Measurements from ENCODE around the gene MPZL1.
A peak's percentile ranks its signal among the peaks of the same experiment; 100 is the strongest.

MPZL1 gene

DNA sequence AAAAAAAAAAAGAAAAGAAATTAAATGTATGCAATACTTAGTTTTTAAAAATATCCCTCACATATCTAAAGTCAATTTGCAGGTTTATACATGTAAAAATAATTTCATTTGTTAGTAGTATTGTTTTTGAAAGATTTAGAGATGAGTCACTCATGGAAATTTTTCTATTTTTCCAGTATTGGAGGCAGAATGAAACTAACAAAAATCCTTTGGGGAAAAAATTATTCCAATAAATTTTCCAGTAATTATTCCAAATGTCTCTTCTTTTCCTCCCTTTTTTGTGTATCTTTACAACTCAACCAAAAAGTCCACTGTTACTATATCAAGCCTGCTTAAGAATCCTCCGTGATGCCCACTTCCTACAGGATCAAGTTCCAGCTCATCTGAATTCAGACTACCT, 29.9 kb downstream of the MPZL1 start:
- DNase-seq: no peak

DNA sequence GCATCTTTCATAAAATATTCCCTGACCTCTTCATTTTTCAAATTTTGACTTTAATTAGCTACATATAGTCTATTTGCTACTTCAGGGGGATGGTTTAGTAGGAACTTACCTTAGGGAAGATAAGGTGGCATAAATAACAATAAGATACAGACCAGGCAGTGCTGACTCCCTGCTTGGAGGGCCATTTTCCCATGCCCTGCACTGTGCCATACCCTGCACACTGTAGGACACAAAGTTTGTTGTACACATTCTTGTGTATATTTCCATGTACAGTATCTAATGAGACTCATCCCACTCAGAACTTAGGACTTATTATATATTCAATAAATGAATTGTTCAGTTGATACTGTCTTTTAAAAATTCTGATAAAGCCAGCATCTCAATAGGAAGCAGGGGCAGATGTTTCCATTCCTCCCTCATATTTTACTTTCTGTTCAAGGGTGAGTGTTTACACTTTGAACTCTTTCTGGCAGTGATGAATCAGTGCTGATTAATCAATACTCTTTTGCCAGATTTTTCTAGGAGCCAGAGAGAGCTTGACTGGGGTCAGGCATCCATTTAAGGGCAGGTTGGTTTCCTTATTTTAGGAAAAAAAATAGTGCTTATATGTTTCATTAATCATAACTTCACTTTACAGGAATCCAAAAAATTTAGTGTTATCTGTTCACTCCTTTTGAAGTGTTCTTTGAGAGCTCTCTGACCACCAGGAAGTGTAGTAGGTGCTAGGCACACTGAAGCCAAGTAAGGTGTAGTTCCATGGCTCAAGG, 30.6 kb downstream of the MPZL1 start:
- no peak for DNase-seq

DNA sequence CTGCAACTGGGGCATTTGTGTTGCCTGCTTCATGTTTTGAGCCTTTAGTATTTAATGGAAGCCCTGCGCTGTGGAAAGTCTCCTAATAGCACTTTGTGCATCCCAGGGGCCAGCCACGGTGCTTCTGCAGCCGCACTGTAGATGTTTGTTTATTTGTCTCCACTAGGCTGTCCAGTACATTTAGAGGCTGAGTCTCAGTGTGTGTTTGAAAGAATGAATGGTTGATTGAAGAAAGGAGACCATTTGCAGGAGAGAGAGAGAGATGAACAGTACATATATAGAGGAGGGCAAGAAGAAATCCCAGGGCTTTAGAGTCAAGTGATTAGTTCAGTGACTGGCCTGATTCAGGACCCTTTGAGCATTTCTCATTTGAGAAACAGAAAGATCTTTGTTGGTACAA, 33.9 kb downstream of the MPZL1 start:
- DNase-seq: no peak

DNA sequence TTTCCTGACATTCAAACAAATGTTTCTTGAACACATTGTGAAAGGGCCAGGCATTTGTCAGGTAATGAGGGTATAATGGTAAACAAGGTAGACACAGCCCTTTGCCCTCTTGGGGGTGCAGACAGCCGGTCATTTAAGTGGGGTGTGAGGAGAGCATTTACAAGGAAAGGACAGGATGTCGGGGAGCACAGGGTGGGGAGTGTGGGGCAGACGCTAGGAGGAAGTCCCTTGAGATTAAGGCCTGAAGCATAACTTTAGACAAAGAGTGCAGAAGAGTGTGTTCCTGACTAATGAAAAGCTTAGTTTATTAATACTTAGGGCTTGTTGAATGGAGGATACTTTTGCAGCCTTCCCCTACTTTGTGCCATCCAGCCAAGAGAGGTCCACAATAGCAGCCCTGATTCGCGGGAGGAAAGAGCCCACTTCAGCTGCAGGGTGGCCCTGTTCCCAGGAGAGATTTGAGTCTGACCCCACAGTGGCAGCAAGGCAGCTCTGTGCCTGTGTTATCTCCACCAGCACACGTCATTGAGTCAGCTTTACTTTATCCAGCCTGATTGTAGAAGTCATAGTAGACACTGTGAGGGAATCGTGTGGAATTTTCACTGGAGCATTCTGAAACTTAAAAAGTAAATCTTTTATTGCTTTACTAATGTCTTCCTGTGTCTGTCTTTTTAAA, 35.1 kb downstream of the MPZL1 start:
- no peak for DNase-seq

DNA sequence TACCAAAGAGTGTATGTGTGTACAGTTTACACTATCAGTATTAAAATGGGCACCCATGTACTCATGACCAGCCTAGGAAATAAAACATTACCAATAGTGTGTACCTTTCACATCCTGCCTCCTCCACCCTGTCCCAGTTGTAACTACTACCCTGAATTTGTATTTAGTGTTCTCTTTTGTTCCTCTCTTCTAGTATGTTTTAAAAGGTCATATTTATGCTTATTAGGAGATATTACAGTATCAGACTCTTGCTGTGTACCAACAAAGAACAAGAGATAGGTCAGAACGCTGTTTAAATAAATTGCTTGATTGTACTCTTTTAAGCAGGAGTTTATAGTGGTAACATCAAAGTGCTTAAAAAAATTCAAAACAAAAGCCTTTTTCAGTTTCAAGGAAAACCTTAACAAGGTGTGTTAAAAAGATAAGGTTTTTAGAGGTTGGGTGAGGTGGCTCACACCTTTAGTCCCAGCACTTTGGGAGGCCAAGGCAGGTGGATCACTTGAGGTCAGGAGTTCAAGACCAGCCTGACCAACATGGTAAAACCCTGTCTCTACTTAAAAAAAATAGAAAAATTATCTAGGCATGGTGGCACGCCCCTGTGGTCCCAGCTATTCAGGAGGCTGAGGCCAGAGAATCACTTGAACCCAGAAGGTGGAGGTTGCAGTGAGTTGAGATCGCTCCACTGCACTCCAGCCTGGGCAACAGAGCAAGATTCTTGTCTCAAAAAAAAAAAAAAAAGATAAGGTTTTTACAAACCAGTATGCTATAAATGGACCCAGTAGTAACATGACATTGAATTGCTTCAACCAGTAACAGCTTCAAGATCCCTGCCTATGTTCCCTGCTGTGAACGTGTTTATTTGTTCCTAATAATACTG, 35.9 kb downstream of the MPZL1 start:
- DNase-seq: no peak

DNA sequence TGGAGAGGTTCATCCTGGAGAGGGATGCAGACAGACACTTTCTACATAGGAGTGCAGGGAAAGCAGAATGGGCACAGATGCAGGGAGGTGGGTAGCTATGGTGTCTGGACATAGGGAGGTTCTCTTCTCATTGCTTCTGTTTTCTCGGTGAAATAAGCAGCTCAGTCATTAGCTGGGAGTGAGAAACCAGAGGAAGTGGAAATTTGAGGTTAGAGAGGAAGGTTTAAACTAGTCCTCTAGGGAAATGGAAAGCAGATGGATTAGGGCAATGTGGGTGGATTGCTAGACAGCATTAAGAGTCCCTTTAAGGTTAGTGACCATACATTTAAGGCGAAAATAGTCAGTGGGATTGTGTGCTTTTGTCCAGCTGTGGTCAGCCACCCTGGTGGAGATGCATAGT, 39.6 kb downstream of the MPZL1 start:
- DNase-seq: no peak

DNA sequence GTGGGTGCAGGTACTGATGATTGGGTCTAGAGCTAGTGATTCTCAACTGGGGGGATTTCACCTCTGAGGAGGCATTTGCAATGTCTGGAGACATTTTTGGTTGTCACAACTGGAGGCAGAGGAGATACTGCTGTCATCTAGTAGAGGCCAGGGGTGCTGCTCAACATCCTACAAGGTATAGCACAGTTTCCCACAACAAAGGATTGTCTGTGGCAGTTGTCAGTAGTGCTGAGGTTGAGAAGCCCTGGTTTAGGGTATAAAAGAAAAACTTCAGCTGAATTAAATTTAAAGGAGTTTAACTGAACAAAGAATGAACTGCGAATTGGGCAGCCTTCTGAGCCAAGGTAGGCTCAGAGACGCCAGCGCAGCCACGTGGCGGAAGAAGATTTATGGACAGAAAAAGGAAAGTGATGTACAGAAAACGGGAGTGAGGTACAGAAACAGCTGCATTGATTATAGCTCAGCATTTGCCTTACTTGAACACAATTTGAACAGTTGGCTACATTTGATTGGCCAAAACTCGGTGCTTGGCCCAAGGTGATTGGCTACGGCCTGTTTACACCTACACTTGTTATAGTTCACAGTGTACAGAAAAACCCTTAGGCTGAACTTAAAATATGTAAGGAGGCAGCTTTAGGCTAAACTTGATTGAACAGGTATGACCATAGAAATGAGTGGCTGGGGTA, 40.4 kb downstream of the MPZL1 start:
- no peak for DNase-seq

DNA sequence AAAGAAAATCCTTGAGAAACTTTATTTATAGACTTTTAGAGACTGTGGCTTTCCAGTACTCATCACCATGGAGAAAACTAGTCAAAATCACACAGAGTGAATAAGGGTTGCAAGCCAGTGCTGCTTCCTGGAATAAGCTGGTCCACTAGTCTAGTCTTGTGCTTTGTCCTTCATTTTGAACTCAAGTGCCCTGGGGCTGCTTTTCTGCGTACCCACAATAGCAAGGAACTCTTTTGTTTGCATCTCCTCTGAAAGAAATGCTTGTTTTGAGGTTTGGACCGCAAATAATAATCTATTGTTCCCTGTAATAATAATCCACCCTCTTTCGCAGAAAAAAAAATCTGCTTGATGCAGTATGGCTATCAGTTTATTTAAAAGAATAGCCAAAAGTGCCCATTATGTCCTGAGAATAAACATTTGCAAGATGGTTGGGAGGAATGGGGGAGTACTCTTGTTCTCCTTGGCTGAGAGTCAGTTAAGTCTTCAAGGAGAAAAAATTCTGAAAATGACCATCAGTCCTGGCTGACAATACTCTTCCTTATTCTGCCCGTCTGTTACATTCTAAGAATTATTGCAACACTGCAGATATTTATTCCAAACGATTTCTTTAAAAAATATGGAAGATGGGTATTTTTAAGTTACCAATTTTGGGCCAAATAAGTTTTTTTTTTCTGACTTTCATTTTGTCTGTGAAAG, 41.9 kb downstream of the MPZL1 start:
- DNase-seq: no peak

DNA sequence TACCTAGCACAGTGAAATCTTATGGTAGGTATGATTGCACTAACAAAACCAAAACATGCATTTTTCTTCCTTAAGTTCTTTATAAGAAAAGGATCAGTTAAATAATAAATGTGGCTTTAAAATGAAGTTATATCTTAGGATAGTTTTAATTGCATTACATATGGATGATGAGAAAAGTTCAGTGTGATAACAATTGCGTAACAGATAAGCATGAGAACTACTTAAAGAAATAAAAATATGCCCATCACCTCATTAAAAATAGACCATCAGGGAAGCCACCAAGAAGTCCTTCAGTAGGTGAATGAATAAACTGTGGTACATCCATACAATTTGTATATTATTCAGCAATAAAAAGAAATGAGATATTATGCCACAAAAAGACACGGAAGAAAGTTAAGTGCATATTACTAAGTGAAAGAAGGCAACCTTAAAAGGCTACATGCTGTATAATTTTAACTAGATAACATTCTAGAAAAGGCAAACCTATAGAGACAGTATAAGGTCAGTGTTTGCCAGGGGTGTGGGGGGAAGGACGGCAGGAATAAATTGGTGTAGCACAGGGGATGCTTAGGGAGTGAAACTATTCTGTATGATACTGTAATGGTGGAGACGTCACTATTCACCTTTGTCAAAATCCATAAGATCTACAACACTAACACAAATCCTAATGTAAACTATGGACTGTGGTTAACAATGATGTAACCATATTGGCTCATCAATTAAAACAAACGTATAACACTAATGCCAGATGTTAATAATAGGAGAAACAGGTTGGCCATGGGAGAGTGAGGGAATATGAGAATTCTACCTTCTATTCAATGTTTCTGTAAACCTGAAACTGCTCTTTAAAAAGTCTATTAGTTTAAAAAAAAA, 42.9 kb downstream of the MPZL1 start:
- DNase-seq: no peak

DNA sequence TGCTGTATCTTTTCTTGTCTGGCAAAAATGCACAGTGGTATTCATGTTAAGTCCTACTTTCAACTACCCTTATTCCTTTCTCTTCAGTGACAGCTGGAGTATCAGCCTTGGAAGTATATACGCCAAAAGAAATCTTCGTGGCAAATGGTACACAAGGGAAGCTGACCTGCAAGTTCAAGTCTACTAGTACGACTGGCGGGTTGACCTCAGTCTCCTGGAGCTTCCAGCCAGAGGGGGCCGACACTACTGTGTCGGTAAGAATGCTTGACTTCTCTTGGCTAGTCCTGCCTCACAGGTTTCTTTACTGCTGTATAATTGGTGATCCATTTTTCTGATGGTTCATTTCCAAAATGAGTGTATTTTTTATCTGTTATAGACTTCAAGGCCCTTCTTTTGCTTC, 43.7 kb downstream of the MPZL1 start:
- no peak for DNase-seq

DNA sequence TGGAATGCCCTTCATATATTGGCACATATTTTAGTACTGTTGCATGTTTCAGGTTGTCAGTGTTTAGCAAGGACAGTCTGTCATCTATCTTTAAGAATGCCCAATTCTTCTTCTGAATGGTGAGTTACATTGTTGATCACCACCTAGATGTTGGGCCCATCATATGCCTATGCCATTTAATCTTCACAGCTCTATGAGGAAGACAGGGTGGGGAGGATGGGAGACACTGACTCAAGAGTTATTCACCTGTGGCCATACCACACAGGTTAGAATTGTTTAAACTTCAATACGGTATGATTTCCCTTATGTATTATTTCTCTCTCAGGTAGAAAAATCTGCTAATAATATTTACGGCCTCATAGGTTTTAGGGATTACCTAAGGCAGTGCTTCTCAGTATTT, 44.8 kb downstream of the MPZL1 start:
- DNase-seq: no peak

DNA sequence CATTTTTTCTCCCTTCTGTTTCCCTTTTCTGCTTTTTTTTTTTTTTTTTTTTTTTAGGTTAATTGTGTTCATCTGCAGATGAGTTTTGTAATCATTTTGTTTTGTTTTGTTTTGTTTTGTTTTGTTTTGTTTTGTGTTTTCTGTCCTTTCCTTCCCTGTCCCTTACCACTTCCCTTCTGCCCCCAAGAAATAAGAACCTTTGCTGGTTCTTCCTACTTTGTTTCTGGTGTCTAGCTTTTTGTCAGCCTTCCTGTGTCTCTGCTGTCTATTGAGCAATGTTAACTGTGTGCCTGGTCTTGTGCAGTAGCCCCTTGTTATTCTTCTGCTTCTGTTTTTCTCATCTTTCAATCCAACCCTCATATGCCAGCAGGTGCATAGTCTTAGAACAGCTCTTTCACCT, 46.0 kb downstream of the MPZL1 start:
- DNase-seq: no peak

DNA sequence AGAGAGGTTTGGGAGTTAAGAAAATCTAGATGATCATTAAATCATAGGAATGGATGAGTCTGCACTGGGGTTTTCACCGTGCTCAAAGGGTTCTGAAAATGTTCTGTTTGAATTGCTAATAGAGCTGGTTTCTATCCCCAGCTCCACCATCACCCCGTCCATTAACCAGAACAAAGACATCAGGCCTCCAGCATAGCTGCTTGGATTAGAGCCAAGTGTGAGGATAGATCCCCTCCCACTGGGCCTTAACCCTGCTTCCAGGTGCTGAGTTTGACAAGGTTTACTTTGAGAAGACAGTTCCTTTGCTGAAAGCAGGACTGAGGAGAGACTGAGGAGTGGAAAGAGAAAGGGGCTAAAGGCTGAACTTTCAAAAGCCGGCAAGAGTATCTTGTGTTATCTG, 48.3 kb downstream of the MPZL1 start:
- no peak for DNase-seq

DNA sequence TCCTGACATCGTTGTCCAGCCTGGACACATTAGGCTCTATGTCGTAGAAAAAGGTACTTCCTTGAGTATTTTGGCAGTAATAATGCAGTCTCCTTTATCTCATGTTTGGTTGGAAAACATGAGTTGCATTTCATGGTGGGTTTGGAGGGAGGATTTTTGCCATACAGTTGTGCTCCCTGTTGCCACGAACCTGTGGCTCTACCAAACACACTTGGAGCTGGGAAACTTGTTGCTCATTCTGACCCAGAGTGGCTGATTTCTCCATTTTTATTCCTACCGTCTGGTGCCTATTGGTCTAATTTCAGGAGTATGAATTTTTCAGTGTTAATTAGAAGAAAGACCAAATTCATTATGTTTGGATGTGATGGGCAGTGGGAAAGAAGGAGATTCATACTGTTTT, 50.7 kb downstream of the MPZL1 start:
- no peak for DNase-seq

DNA sequence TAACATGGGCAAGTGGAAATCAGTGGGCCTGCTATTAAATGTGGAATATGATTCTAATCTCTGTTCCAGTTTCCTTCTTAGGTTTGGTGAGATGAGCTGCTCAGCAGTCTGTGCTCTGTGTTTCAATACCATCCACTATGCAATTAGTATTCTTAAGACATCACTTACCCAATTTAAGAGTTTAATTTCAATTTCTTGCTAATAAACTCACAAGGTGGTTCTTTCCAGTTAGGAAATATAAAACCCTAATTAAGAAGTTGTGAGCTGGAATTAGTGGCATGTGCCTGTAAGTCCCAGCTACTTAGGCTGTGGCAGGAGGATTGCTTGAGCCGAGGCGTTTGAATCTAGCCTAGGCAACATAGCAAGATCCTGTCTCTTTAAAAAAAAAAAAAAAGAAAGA, 51.7 kb downstream of the MPZL1 start:
- DNase-seq: no peak

DNA sequence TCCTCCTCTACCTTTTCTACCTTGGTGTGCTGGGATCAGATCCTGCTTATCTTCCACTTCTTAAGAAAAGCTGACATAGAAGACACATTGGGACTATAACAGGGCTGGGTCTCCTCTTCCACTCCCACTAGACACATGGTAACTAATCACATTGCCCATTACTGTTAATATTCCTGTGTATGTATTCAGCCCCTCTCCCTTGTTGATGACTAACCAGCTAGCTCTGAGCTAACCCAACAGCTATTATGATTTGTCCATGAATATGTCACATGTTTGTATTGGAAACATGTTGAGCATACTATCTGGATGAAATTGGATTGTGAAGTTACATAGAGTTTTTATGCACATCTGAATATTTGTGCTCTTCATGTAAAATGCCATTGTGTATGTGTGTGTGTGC, 52.9 kb downstream of the MPZL1 start:
- DNase-seq: peak; percentile 57

DNA sequence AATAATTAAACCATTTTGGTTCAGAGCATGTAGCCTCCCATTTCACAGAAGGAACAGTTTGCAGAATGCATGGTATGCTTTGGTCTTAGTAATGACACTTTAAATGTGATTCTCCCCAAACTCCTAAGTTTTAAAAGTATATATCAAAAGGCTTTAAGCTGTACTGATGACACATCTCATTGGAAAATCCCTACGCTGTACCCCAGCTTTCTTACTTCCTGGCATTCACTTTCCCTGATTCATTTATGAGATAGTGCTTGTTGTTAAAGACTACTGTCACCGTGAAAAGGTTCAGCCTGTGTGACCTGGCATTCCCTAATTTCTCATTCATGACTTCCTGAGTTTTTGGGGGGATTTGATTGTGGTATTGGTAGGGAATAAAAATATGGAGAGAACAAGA, 53.4 kb downstream of the MPZL1 start:
- DNase-seq: no peak

DNA sequence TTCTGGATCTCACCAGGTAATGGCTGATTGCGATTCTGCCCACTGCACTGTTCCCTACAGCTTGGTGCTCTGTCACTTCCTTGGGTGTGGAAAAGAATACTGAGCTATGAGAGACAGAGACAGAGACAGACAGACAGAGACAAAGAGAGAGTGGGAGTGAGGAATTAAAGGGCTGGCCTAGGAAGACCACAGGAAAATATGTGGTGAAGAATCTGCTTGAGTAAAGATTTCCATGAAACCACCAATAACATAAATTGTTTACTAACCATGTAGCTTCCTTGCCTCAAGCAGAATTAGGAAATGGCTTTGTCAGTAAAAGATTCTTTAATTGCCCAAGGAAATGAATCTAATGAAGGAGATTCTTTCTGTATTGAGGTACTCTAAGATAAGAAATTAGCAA, 54.4 kb downstream of the MPZL1 start:
- peak; percentile 23 for DNase-seq

DNA sequence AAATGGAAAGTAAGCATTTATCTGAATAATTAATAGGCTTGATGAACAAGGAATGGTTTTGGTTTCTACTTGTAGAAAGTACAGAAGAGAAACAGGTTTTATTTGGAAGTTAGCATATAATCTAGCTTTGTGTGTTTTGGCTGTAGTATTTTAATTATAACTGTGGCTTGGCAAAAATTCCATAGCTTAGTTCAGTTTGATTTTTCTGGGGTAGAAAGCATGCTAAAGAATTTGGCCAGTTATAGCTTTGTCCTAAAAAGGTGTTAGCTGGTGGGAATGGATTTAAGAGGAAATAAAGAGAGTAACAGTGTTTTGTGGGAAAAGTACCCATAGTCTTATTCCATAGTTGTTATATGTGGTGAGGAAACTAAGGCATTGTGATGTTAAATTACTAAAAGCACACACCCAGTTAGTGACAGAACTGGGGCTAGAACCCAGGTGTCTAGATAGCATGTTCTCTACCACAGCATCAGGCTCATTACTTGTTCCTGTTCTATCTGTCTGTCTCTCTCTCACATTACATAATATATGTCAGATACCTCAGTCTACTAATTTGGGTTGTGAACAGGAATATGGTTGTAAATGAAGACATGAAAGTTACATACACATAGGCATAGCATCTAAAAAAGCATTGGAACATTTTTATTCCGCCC, 55.0 kb downstream of the MPZL1 start:
- no peak for DNase-seq

DNA sequence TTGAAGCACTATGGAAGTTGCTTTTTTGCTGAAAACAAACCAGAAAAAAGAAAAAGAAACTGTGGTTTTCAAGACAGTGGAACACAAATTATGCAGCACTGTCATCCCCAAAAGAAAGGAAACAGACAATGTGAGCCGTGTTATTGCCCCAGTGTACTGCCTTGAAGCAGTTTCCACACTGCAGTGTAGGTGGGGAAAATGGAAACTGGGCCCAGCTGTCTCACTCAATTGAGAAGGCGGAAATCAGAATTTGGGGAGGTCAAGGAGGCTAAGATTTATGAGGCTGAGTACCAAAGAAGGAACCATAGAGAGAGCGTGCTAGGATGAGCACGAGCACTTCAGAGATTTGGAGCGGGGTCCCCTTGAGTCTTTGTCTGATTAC, 55.5 kb downstream of the MPZL1 start:
- no peak for DNase-seq

DNA sequence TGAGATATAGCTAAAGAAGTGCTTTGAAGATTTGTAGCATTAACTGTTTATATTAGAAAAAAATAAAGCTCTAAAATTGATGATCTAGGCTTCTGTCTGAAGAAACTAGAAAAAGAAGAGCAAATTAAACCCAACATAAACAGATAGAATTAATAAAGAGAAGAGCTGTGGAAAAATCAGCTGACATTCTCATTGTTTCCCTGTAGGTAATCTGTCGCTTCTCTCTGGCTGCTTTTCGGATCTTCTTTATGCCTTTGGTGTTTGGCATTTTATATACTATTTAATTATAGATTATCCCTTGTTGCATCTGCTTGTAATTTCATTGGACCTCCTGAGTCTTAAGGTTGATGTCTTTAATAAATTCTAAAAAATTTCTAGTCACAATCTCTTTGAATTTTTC, 59.8 kb downstream of the MPZL1 start:
- DNase-seq: no peak

All from fibroblast of skin of back (primary cell).